Stimulated activated CD8-positive, alpha-beta memory T cell treated with anti-CD3 and anti-CD28 coated beads, Interleukin-4, amount 100 ng/mL, for 48 hours (primary cell): ENCODE measurements around the gene USP8.
"Not testable (repeated sequence)": the region's sequence is repeated elsewhere in the genome, so short reads cannot be mapped to it uniquely, and the experiment has no call there.

Source experiments
- DNase-seq: peaks from one replicate; pipeline ENCODE4 v3.0.0-alpha.2; 2020

The USP8 gene

GRCh38 chr15:50424066-50424890 lies at the start of gene USP8:
TSS of gene USP8 (plus strand) at chr15:50424405. CDS start at chr15:50439074, 14,669 bp downstream.
- DNase-seq = peak; percentile 98

- DNase-seq = no peak
These were observed 46.1 kb upstream of the USP8 start for GRCh38 chr15:50377867-50378751.

GRCh38 chr15:50378776-50379175 lies 45.4 kb upstream of the USP8 start:
- DNase-seq = no peak

- DNase-seq = not testable (repeated sequence)
These were observed 44.8 kb upstream of the USP8 start for GRCh38 chr15:50379413-50379812.

- no peak for DNase-seq
These were observed 44.1 kb upstream of the USP8 start for GRCh38 chr15:50380089-50380488.

GRCh38 chr15:50381438-50381837 lies 42.8 kb upstream of the USP8 start:
- no peak for DNase-seq

GRCh38 chr15:50382408-50382807 lies 41.8 kb upstream of the USP8 start:
- not testable (repeated sequence) for DNase-seq

- no peak for DNase-seq
These were observed 33.5 kb upstream of the USP8 start for GRCh38 chr15:50390554-50391264.

GRCh38 chr15:50391561-50391960 lies 32.6 kb upstream of the USP8 start:
- DNase-seq = not testable (repeated sequence)

GRCh38 chr15:50411870-50412269 lies 12.3 kb upstream of the USP8 start:
- no peak for DNase-seq

GRCh38 chr15:50414624-50415023 lies 9.6 kb upstream of the USP8 start:
- no peak for DNase-seq

GRCh38 chr15:50415752-50416404 lies 8.3 kb upstream of the USP8 start:
- DNase-seq = no peak

GRCh38 chr15:50416890-50417289 lies 7.3 kb upstream of the USP8 start:
- DNase-seq = no peak

- DNase-seq = no peak
These were observed 6.1 kb upstream of the USP8 start for GRCh38 chr15:50418041-50418583.

GRCh38 chr15:50425219-50425618 lies 1.0 kb downstream of the USP8 start:
- no peak for DNase-seq

GRCh38 chr15:50425678-50426246 lies 1.6 kb downstream of the USP8 start:
- DNase-seq = not testable (repeated sequence)

- no peak for DNase-seq
These were observed 2.2 kb downstream of the USP8 start for GRCh38 chr15:50426428-50426827.

GRCh38 chr15:50431204-50431603 lies 7.0 kb downstream of the USP8 start:
- DNase-seq = no peak

- DNase-seq = no peak
These were observed 8.0 kb downstream of the USP8 start for GRCh38 chr15:50432230-50432629.

GRCh38 chr15:50435772-50436171 lies 11.6 kb downstream of the USP8 start:
- DNase-seq = no peak

GRCh38 chr15:50438251-50438650 lies 14.0 kb downstream of the USP8 start:
- no peak for DNase-seq

- no peak for DNase-seq
These were observed 16.7 kb downstream of the USP8 start for GRCh38 chr15:50440932-50441331.
